ENCODE data around the gene KHSRP. TPM values are rescaled to one million over a fixed set of nuclear protein-coding genes. Genes with fewer than 3 reads are reported as not detected.
"Not testable (repeated sequence)": the region's sequence is repeated elsewhere in the genome, so short reads cannot be mapped to it uniquely, and the experiment has no call there.

The KHSRP gene
- total RNA-seq, 2 donors from 2014 or later, result 146 to 277 TPM

DNA sequence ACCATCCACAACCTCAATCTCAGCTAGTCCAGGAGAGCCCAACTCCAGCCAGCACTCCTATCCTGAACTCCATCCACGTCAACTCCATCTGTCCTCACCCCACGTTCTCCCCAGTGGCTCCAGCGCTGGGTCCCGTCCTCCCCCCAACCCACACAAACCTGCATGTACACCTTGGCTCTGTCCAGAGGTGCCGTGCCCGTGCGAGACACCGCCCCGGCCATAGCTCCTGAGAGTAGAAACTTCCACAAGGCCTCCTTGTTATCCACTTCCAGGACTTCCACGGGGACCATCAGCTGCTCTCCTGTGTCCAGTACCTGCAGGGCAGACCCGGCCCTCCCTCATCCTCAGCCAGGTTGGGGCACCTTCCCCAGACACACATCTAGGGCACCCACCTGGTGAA is 7.3 kb upstream of the KHSRP start:
- Histone ChIP-seq H3K27me3 (replicated peaks; ENCODE audit: insufficient read depth) (no peaks in the 10 kb centered on the region), H3K4me1 (replicated peaks) (no peaks in the 10 kb centered on the region), H3K36me3 (no peaks in the 10 kb centered on the region), H3K9me3 (no peaks in the 10 kb centered on the region), H3K27ac (no peak overlapping the region), H3K4me3 (no peak overlapping the region)
- 89% methylated on average over 11 of the region's 11 CpGs for WGBS
- no peak for TF ChIP-seq POLR2A (IDR thresholded peaks at IDR 0.05)
- no peak for TF ChIP-seq POLR2AphosphoS5 (IDR thresholded peaks at IDR 0.05)
- TF ChIP-seq, protein P1, sequence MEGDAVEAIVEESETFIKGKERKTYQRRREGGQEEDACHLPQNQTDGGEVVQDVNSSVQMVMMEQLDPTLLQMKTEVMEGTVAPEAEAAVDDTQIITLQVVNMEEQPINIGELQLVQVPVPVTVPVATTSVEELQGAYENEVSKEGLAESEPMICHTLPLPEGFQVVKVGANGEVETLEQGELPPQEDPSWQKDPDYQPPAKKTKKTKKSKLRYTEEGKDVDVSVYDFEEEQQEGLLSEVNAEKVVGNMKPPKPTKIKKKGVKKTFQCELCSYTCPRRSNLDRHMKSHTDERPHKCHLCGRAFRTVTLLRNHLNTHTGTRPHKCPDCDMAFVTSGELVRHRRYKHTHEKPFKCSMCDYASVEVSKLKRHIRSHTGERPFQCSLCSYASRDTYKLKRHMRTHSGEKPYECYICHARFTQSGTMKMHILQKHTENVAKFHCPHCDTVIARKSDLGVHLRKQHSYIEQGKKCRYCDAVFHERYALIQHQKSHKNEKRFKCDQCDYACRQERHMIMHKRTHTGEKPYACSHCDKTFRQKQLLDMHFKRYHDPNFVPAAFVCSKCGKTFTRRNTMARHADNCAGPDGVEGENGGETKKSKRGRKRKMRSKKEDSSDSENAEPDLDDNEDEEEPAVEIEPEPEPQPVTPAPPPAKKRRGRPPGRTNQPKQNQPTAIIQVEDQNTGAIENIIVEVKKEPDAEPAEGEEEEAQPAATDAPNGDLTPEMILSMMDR (IDR thresholded peaks at IDR 0.05), result no peak
- DNase-seq (ENCODE audit: low spot score), result no peak
- intact Hi-C loops (cut with DNase I), result no loop called here

DNA sequence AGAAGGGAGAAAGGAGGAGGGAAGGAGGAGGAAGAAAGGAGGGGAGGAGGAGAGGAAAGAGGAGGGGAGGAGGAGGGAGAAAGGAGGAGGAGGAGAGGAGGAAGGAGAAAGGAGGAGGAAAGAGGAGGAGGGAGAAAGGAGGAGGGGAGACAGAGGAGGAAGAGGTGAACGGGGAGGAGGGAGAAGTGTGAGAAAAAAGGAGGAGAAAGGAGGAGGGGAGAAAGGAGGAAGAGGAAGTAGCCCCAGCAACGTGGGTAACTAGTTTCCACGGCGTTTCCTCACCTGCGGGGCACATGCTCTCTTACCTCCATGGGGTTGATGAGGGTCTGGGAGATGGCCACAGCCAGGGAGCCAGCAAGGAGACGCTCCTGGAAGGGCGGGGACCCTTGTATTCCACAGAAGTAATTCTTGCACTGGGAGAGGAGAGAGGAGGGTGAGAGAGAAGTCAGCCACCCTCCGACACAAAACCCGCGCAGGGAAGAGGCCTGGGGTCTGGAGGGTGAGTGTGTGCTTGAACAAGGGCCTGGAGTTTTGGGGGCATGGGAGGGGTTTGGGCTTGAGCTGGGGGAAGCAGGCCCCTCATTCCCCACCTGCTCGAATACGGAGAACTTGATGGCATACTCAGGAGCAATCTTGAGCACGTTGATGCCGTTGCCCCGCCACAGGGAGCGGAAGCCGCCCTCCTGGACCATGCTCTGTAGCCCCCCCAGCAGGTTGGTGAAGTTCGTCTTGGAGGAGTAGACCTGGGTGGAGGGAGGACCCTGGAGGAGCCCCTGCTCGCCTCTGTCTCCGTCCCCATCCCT is 5.0 kb upstream of the KHSRP start:
- 58% methylated on average over 20 of the region's 20 CpGs for WGBS
- DNase-seq (ENCODE audit: low spot score), result no peak
- Histone ChIP-seq H3K36me3 (no peaks in the 10 kb centered on the region), H3K4me3 (no peak overlapping the region), H3K27me3 (replicated peaks; ENCODE audit: insufficient read depth) (no peaks in the 10 kb centered on the region), H3K4me1 (replicated peaks) (no peaks in the 10 kb centered on the region), H3K27ac (no peak overlapping the region), H3K9me3 (no peaks in the 10 kb centered on the region)
- TF ChIP-seq POLR2AphosphoS5 (IDR thresholded peaks at IDR 0.05), result no peak
- TF ChIP-seq, protein P1 (IDR thresholded peaks at IDR 0.05), result no peak
- TF ChIP-seq POLR2A (IDR thresholded peaks at IDR 0.05), result no peak
- intact Hi-C loops (cut with DNase I), result no loop called here

DNA sequence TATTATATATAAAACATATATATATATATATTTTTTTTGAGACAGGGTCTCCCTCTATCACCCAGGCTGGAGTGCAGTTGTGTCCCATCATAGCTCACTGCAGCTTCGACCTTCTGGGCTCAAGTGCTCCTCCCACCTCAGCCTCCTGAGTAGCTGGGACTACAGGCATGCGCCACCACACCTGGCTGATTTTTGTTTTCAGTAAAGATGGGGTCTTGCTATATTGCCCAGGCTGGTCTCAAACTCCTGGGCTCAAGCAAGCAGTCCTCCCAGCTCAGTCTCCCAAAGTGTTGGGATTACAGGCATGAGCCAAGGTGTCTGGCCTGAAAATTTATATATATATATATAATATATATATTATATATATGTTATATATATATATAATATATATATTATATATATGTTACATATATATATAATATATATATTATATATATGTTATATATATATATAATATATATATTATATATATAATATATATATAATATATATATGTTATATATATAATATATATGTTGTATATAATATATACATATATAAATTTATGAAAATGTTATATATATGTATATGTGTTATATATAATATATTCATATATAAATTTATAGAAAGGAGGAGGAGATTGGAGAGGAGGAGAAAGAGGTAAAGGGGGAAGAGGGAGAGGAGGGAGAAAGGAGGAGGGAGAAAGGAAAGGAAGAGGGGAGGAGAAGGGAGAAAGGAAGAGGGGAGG is 4.2 kb upstream of the KHSRP start:
- intact Hi-C loops (cut with DNase I); H3K4me3 ChIP-seq: not testable (repeated sequence)
- WGBS, result 83% methylated on average over 2 of the region's 2 CpGs

DNA sequence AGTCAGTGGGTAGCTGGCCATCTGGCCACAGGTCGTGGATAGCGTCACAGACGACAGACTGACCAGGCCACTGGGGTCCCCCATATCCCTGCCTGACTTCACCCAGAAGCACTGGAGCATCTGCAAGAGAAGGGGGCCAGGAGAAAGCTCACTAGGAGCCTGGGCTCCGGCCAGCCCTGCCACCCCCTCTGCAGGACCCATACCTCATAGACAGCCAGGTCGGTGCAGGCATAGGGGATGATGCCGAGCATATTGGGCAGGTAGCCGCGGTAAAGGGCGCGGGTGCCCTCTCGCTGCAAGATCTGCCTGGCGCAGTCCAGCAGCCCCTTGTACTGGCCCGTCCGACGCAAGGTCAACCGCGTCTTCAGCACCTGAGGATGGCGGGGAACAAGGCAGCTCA is 2.5 kb upstream of the KHSRP start:
- intact Hi-C loops (cut with DNase I), result no loop called here
- no peaks in the 10 kb centered on the region for H3K9me3 ChIP-seq
- TF ChIP-seq POLR2AphosphoS5 (IDR thresholded peaks at IDR 0.05) (no peak), POLR2A (IDR thresholded peaks at IDR 0.05) (no peak)
- TF ChIP-seq, protein P1 (IDR thresholded peaks at IDR 0.05), result no peak
- H3K27ac ChIP-seq, result no peak overlapping the region
- no peaks in the 10 kb centered on the region for H3K36me3 ChIP-seq
- no peaks in the 10 kb centered on the region for H3K27me3 ChIP-seq (replicated peaks; ENCODE audit: insufficient read depth)
- no peak overlapping the region for H3K4me3 ChIP-seq
- no peak for DNase-seq (ENCODE audit: low spot score)
- 94% methylated on average over 18 of the region's 18 CpGs for WGBS
- peaks cover 5% of the 10 kb centered on the region for H3K4me1 ChIP-seq (replicated peaks)

More for the DNA sequence above, 4.2 kb upstream of the KHSRP start:
- H3K36me3 ChIP-seq; H3K27ac ChIP-seq; DNase-seq (ENCODE audit: low spot score); H3K27me3 ChIP-seq (replicated peaks; ENCODE audit: insufficient read depth); H3K9me3 ChIP-seq; H3K4me1 ChIP-seq (replicated peaks): not testable (repeated sequence)

DNA sequence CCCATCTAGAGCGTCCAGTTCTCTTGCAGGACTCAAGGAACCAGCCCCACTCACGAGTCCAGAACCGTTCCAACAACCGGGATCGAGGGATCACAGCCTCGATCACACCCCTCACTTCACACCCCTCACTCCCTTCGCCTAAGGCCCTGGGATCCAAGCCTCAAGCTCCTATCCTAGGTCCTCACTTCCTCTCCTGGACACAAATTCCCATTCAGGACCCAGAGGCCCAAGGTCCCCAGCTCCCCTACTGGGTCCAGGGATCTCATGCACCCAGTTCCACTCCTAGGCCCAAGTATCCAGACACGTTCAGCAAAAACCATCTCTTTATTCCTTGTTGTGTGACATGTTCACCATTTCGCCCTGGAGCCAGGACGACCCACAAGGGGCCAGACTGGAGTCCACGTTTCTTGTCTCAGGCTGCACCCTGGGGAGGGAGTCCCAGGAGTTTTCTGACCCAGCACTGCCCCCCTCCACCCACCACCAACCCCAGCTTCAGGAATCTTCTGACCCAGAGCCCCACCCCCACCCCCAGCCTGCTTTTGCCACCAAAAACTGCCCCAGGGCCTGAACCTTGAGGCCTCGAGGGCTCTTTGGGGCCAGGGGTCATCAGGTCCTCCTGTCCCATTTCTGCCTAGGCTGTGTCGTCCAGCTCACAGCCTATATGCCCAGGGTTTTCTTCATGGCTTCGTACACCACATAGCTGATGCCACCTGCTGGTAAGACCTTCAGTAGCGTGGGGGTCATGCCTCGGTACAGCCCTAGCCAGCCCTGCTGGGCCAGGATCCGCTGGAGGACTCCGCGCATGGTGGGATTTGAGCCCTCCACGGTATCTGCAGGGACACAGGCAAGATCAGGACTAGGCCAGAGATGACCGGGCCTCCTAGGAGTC is 1.4 kb upstream of the KHSRP start:
- TF ChIP-seq POLR2AphosphoS5 (IDR thresholded peaks at IDR 0.05) (no peak), POLR2A (IDR thresholded peaks at IDR 0.05) (no peak)
- TF ChIP-seq, protein P1 (IDR thresholded peaks at IDR 0.05), result no peak
- peaks cover 5% of the 10 kb centered on the region for H3K4me1 ChIP-seq (replicated peaks)
- intact Hi-C loops (cut with DNase I), result loop anchor here (2.0 kb wide), 1 partner anchor 33 kb away; the partner anchor contains the start of gene GTF2F1
- H3K4me3 ChIP-seq, result no peak overlapping the region
- WGBS, result 94% methylated on average over 21 of the region's 21 CpGs
- H3K36me3 ChIP-seq, result no peaks in the 10 kb centered on the region
- H3K27me3 ChIP-seq (replicated peaks; ENCODE audit: insufficient read depth), result no peaks in the 10 kb centered on the region
- H3K27ac ChIP-seq, result peak overlapping the region; percentile 68 to 73
- H3K9me3 ChIP-seq, result no peaks in the 10 kb centered on the region
- no peak for DNase-seq (ENCODE audit: low spot score)
